GM18502 (cell line): ENCODE results near the gene KLHL35.
"Not testable (repeated sequence)": the region's sequence is repeated elsewhere in the genome, so short reads cannot be mapped to it uniquely, and the experiment has no call there.

ENCODE experiments used
- ATAC-seq: cut with Tn5 transposase; IDR thresholded peaks from one replicate; pipeline ENCODE4 v1.9.1; 2021; ENCODE audit warnings: mild to moderate bottlenecking; ENCODE audit not compliant: unreplicated experiment, poor library complexity

Gene KLHL35

GRCh38 chr11:75427181-75427580 is 5.8 kb downstream of the KLHL35 start:
- no peak for ATAC-seq

GRCh38 chr11:75426720-75427086 is 6.3 kb downstream of the KLHL35 start:
- ATAC-seq = no peak

GRCh38 chr11:75425422-75425821 is 7.6 kb downstream of the KLHL35 start:
- ATAC-seq = no peak

GRCh38 chr11:75424396-75424795 is 8.6 kb downstream of the KLHL35 start:
- no peak for ATAC-seq

GRCh38 chr11:75423721-75424120 is 9.3 kb downstream of the KLHL35 start:
- no peak for ATAC-seq

- ATAC-seq = no peak
These were observed 10.5 kb downstream of the KLHL35 start for GRCh38 chr11:75422248-75423231.

GRCh38 chr11:75421902-75422247 is 11.1 kb downstream of the KLHL35 start:
- ATAC-seq = no peak

- ATAC-seq = no peak
These were observed 11.9 kb downstream of the KLHL35 start for GRCh38 chr11:75421035-75421602.

- ATAC-seq = no peak
These were observed 12.6 kb downstream of the KLHL35 start for GRCh38 chr11:75420224-75421034.

GRCh38 chr11:75413864-75414263 is 19.1 kb downstream of the KLHL35 start:
- ATAC-seq = no peak

- not testable (repeated sequence) for ATAC-seq
These were observed 19.9 kb downstream of the KLHL35 start for GRCh38 chr11:75413146-75413545.

- ATAC-seq = not testable (repeated sequence)
These were observed 23.0 kb downstream of the KLHL35 start for GRCh38 chr11:75409971-75410370.

GRCh38 chr11:75408957-75409219 is 24.1 kb downstream of the KLHL35 start:
- no peak for ATAC-seq

- no peak for ATAC-seq
These were observed 26.6 kb downstream of the KLHL35 start for GRCh38 chr11:75406338-75406777.

- ATAC-seq = no peak
These were observed 28.9 kb downstream of the KLHL35 start for GRCh38 chr11:75403983-75404658.

GRCh38 chr11:75403037-75403436 is 30.0 kb downstream of the KLHL35 start:
- no peak for ATAC-seq

- ATAC-seq = no peak
These were observed 30.8 kb downstream of the KLHL35 start for GRCh38 chr11:75402002-75402773.

- ATAC-seq = no peak
These were observed 32.7 kb downstream of the KLHL35 start for GRCh38 chr11:75400146-75400865.
